OCI-LY1 (cell line): ENCODE data around the gene LRRC63.

Source experiments
- CTCF ChIP-seq: fragments of 200-600 bp; sonication (generic), shearing (Covaris generic); IDR thresholded peaks from 2 replicates; pipeline ENCODE4 v1.5.1; 2017; ENCODE audit warnings: mild to moderate bottlenecking, antibody characterized with exemption, low read length, moderate library complexity, mixed read lengths
- EZH2 ChIP-seq: fragments of 200-600 bp; sonication (generic), shearing (Covaris generic); IDR thresholded peaks from 2 replicates; pipeline ENCODE4 v1.8.0; 2017; ENCODE audit warnings: borderline replicate concordance, mixed run types, mild to moderate bottlenecking, antibody characterized with exemption, low read length, moderate library complexity, mixed read lengths

- TF ChIP-seq CTCF, result no peak
- no peak for TF ChIP-seq EZH2
Measured at GRCh38 chr13:46310066-46310465, 98.3 kb downstream of the LRRC63 start.
